RWPE2 (cell line): ENCODE measurements around the gene ZNF625.

Experiments used
- ATAC-seq: fragments of 200-7000 bp; cut with Tn5 transposase; 3 replicates; pipeline ENCODE4 v1.9.1; 2021; ENCODE audit warnings: low read depth
- DNase-seq: peaks from one replicate; pipeline ENCODE4 v3.0.0-alpha.2; 2020; ENCODE audit warnings: low spot score
- H3K27ac ChIP-seq: fragments of 450-650 bp; 2 replicates; pipeline ENCODE4 v1.5.1; 2017; ENCODE audit warnings: mild to moderate bottlenecking; ENCODE audit not compliant: poor library complexity, severe bottlenecking
- H3K27me3 ChIP-seq: fragments of 250-450 bp; sonication (Bioruptor Pico); 2 replicates; pipeline ENCODE4 v1.5.1; 2021; ENCODE audit warnings: mild to moderate bottlenecking, moderate library complexity; ENCODE audit not compliant: insufficient read depth, poor library complexity, severe bottlenecking
- H3K36me3 ChIP-seq: fragments of 250-450 bp; sonication (Bioruptor Pico); 2 replicates; pipeline ENCODE4 v1.5.1; 2020; ENCODE audit warnings: low read depth, mild to moderate bottlenecking, moderate library complexity
- H3K4me1 ChIP-seq: fragments of 250-450 bp; sonication (Bioruptor Pico); 2 replicates; pipeline ENCODE4 v1.5.1; 2021; ENCODE audit warnings: mild to moderate bottlenecking, moderate library complexity; ENCODE audit not compliant: insufficient read depth, poor library complexity, severe bottlenecking
- H3K4me3 ChIP-seq: fragments of 250-450 bp; sonication (Bioruptor Pico); 2 replicates; pipeline ENCODE4 v1.5.1; 2021; ENCODE audit warnings: mild to moderate bottlenecking, moderate library complexity; ENCODE audit not compliant: severe bottlenecking
- H3K9me3 ChIP-seq: fragments of 250-450 bp; sonication (Bioruptor Pico); 2 replicates; pipeline ENCODE4 v1.5.1; 2021; ENCODE audit warnings: mild to moderate bottlenecking, moderate library complexity; ENCODE audit not compliant: severe bottlenecking
- CTCF ChIP-seq: fragments of 450-650 bp; IDR thresholded peaks from one replicate; pipeline ENCODE4 v1.5.1; 2017; ENCODE audit warnings: mild to moderate bottlenecking, moderate library complexity; ENCODE audit not compliant: poor library complexity, severe bottlenecking

The ZNF625 gene

GRCh38 chr19:12198136-12198535 is 41.6 kb upstream of the ZNF625 start:
- H3K4me3 ChIP-seq, result no peak overlapping the region
- ATAC-seq (no peak), DNase-seq (no peak)
- H3K4me1 ChIP-seq, result no peaks in the 10 kb centered on the region
- no peaks in the 10 kb centered on the region for H3K27me3 ChIP-seq
- no peaks in the 10 kb centered on the region; the same call in 1 of the 2 replicates for H3K36me3 ChIP-seq
- H3K9me3 ChIP-seq, result peaks cover 8% of the 10 kb centered on the region
- no peak for TF ChIP-seq CTCF
- H3K27ac ChIP-seq, result no peak overlapping the region

- no peak for TF ChIP-seq CTCF
- Histone ChIP-seq H3K4me3 (peak overlapping the region; percentile 40), H3K4me1 (no peaks in the 10 kb centered on the region), H3K36me3 (no peaks in the 10 kb centered on the region; the same call in 1 of the 2 replicates), H3K27ac (peak overlapping the region; percentile 24), H3K9me3 (peaks cover 8% of the 10 kb centered on the region), H3K27me3 (no peaks in the 10 kb centered on the region)
- ATAC-seq (peak; percentile 92), DNase-seq (peak; percentile 70)
Measured at GRCh38 chr19:12194827-12195731, 38.5 kb upstream of the ZNF625 start.

- DNase-seq (no peak), ATAC-seq (no peak)
- H3K27ac ChIP-seq, result no peak overlapping the region
- TF ChIP-seq CTCF, result no peak
- no peaks in the 10 kb centered on the region for H3K27me3 ChIP-seq
- peaks cover 12% of the 10 kb centered on the region for H3K9me3 ChIP-seq
- H3K4me3 ChIP-seq, result no peak overlapping the region
- H3K36me3 ChIP-seq, result peaks cover 39% of the 10 kb centered on the region
- no peaks in the 10 kb centered on the region for H3K4me1 ChIP-seq
Measured at GRCh38 chr19:12187625-12188024, 31.1 kb upstream of the ZNF625 start.

GRCh38 chr19:12180377-12180776 is 23.8 kb upstream of the ZNF625 start:
- H3K4me3 ChIP-seq, result no peak overlapping the region
- no peaks in the 10 kb centered on the region for H3K27me3 ChIP-seq
- H3K9me3 ChIP-seq, result peaks cover 3% of the 10 kb centered on the region
- H3K36me3 ChIP-seq, result peaks cover 7% of the 10 kb centered on the region; the same call in 1 of the 2 replicates
- no peaks in the 10 kb centered on the region for H3K4me1 ChIP-seq
- no peak overlapping the region for H3K27ac ChIP-seq
- DNase-seq (no peak), ATAC-seq (no peak)
- TF ChIP-seq CTCF, result no peak

- no peak for TF ChIP-seq CTCF
- no peak overlapping the region for H3K27ac ChIP-seq
- DNase-seq, result no peak
- no peak for ATAC-seq
- H3K9me3 ChIP-seq, result no peaks in the 10 kb centered on the region
- no peaks in the 10 kb centered on the region for H3K4me1 ChIP-seq
- peaks cover 18% of the 10 kb centered on the region for H3K36me3 ChIP-seq
- H3K27me3 ChIP-seq, result no peaks in the 10 kb centered on the region
- no peak overlapping the region for H3K4me3 ChIP-seq
Measured at GRCh38 chr19:12166626-12167025, 10.1 kb upstream of the ZNF625 start.
